Pulmonary artery endothelial cell (primary cell): ENCODE data around the gene TMEM154. TPM values are rescaled to one million over a fixed set of nuclear protein-coding genes. Genes with fewer than 3 reads are reported as not detected.

Experiments used
- DNase-seq: peaks from one replicate; pipeline ENCODE4 v3.0.0-alpha.2; 2011; ENCODE audit warnings: low read depth, low spot score
- total RNA-seq: library from RNA; depleted of rRNA; stranded (reverse); fragments of >200 nt; gene quantifications from 2 replicates; pipeline ENCODE4 v1.2.3, GENCODE V29; 2014

Gene TMEM154, protein sequence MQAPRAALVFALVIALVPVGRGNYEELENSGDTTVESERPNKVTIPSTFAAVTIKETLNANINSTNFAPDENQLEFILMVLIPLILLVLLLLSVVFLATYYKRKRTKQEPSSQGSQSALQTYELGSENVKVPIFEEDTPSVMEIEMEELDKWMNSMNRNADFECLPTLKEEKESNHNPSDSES
- 6.1 and 9.1 TPM in 2 replicates for total RNA-seq

- DNase-seq = peak; percentile 24
These were observed at the start of gene TMEM154 for GRCh38 chr4:152679414-152680281. TMEM154 (minus strand) TSS chr4:152679997; CDS start chr4:152679933, 64 bp downstream.

GRCh38 chr4:152729466-152729865 is 49.7 kb upstream of the TMEM154 start:
- DNase-seq = no peak

GRCh38 chr4:152728343-152728742 is 48.5 kb upstream of the TMEM154 start:
- no peak for DNase-seq

DNA sequence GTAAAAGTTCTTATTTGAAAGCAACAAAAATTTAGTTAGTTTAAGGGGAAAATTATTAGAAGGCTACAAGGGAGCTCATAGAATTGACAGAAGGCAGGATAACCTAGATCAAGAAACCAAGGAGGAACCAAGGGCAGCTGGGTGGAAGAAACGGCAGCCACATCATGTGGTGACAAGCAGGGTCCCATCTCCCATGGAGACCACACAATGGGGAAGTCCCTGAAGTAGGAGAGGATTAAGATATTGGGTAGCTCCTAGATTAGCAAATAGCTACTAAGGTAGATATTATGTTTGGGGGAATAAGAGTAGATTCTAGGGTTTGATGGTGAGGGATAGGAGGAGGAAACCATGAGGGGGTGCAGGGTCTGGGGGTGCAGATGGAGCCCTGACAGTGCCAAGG is 48.0 kb upstream of the TMEM154 start:
- DNase-seq = no peak

- no peak for DNase-seq
These were observed 44.7 kb upstream of the TMEM154 start for GRCh38 chr4:152724494-152724893.

- no peak for DNase-seq
These were observed 43.4 kb upstream of the TMEM154 start for GRCh38 chr4:152723236-152723635.

GRCh38 chr4:152719801-152720556 is 40.2 kb upstream of the TMEM154 start:
- no peak for DNase-seq

- DNase-seq = no peak
These were observed 39.5 kb upstream of the TMEM154 start for GRCh38 chr4:152719291-152719690.

GRCh38 chr4:152715076-152715475 is 35.3 kb upstream of the TMEM154 start:
- no peak for DNase-seq

GRCh38 chr4:152713951-152714705 is 34.3 kb upstream of the TMEM154 start:
- no peak for DNase-seq

GRCh38 chr4:152709675-152710438 is 30.1 kb upstream of the TMEM154 start:
- no peak for DNase-seq

GRCh38 chr4:152708796-152709195 is 29.0 kb upstream of the TMEM154 start:
- DNase-seq = no peak

DNA sequence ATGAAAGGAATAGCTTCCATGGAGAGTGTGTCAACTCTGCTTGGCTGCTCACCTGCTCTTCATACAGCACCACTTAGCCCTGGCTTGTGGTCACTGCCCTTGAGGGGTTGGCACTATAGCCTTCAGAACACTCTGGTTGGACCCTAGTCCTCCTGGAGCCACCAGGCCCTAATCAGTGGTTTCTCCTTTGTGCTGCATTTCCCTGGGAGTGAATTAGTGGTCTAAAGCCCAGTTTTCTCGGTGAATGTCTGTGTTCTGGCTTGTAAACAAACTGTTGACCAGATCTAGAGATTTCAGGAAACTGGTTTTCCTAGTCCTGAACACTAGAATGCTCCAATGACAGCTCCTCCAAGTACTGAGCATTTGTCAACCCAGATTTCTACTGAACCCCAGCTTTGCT is 28.6 kb upstream of the TMEM154 start:
- DNase-seq = no peak

DNA sequence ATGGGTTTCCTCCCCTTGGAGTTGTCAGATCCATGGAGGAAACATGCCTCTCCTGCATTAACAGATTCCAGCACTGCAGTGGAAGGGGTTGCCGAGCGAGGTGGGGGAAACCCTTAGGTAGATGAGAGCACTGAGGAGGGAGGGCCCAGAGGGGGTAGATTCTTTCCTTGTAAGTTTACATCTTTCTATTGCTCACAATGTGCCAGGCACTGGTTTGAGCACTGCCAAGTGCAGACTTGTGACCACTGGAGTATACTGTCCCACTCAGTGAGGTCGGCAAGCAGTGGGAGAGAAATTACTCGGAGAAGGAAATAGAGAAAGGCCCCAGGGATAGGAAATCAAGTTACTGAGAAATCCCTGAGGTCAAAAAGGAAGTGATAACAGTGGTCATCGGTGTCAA is 27.8 kb upstream of the TMEM154 start:
- no peak for DNase-seq

DNA sequence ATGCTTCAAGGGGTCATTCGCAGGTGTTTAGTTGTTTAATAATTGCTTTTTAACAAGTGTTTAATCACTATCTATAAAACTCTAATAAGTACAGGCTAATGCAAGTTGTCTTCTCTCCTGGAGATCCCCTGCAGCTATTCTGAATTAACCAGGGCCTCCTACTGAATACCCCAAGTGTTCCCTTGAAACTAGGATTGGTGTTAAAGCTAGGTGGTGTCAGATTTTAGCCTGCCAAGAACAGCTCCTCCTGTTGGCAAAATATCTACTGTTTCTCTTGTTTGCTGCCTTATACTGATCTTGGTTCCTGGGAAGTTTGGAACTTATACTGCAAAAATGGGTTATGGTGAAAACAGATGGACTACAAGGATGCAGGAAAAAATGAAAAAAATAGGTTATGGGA is 26.1 kb upstream of the TMEM154 start:
- no peak for DNase-seq

GRCh38 chr4:152704788-152705187 is 25.0 kb upstream of the TMEM154 start:
- DNase-seq = no peak

GRCh38 chr4:152700151-152700550 is 20.4 kb upstream of the TMEM154 start:
- DNase-seq = no peak

- DNase-seq = no peak
These were observed 19.5 kb upstream of the TMEM154 start for GRCh38 chr4:152699313-152699712.

- DNase-seq = no peak
These were observed 18.3 kb upstream of the TMEM154 start for GRCh38 chr4:152698089-152698499.

DNA sequence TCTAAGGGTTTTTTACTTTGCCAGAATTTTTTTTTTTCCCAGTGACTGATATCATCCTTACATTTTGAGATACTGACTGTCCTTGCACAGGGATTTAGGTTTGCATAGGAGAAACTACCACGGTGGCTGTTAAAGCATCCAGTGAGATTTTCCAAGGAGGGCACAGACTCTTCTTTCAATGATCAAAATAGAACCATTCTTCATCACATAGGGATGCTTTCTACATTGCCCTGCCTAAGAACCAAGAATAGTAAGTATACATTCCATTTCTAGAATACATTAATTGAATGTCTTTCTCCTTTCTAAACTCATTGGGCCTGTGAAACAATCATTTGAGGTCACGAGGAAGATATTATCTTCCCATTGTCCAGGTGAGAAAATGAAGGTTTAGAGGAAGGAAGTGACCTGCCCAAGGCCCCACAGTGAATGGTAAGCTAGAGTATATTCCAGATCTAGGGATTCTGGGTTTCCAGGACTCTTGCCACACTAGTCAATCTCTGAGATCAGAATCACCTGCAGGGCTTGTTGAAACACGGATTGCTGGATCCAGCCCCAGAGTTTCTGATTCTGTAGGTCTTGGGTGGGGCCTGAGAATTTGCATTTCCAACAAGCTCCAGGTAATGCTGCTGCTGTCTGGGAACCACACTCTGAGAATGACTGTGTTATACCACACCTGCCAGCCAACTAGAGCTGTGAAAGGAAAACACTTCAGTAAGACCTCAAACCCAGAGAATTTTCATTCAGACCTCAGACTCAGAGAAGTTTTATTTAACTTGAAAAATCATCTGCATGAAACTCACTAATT is 17.7 kb upstream of the TMEM154 start:
- no peak for DNase-seq
